ENCODE data around the gene TSR3.

DNA sequence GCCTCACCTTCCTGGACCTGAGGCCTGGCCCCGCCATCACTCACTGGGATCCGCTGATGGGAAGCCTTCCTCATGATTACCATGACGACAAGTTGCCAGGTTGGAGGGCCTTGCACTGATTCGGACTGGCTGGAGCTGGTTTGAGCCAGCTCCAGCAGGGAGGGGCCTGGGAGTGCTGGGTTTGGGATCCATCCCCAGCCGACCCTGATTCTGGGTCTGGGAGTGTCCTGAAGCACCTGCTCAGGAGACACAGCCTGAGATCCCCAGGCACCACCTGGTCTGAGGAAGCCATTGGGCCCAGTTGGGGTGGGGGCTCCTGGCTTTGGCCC is 24.1 kb downstream of the TSR3 start:
- TF ChIP-seq, protein P1, sequence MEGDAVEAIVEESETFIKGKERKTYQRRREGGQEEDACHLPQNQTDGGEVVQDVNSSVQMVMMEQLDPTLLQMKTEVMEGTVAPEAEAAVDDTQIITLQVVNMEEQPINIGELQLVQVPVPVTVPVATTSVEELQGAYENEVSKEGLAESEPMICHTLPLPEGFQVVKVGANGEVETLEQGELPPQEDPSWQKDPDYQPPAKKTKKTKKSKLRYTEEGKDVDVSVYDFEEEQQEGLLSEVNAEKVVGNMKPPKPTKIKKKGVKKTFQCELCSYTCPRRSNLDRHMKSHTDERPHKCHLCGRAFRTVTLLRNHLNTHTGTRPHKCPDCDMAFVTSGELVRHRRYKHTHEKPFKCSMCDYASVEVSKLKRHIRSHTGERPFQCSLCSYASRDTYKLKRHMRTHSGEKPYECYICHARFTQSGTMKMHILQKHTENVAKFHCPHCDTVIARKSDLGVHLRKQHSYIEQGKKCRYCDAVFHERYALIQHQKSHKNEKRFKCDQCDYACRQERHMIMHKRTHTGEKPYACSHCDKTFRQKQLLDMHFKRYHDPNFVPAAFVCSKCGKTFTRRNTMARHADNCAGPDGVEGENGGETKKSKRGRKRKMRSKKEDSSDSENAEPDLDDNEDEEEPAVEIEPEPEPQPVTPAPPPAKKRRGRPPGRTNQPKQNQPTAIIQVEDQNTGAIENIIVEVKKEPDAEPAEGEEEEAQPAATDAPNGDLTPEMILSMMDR (IDR thresholded peaks at IDR 0.05): no peak
- TF ChIP-seq POLR2AphosphoS5 (IDR thresholded peaks at IDR 0.05) (no peak), POLR2A (IDR thresholded peaks at IDR 0.05) (no peak)
